ENCODE measurements around the gene CUBN.

CUBN gene

DNA sequence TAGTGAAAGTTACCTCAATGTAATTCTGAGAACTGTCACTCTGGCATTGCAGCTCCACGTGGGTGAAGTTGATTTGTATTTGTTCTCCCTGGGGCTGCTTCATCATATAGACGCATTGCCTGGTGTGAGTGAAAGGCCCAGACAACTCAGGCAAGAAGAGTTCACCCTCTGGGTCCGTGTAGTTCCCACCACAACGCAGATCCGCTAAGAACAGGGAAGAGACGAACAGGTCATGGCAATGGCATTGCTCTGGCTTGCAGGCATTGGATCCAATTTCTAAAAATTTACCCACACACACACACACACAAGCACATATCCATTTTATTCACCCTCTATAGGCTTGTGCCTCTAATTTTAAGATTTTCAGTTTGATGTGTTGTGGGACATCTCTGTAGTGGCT lies 45.4 kb downstream of the CUBN start:
- H3K27ac ChIP-seq (ENCODE audit: extremely low read depth, low read depth, low read length), result no peak overlapping the region
- CTCF ChIA-PET, result no interaction called here
- H3K4me1 ChIP-seq (ENCODE audit: control insufficient read depth, insufficient read depth, low read length), result no peaks in the 10 kb centered on the region
- TF ChIP-seq, protein P1, sequence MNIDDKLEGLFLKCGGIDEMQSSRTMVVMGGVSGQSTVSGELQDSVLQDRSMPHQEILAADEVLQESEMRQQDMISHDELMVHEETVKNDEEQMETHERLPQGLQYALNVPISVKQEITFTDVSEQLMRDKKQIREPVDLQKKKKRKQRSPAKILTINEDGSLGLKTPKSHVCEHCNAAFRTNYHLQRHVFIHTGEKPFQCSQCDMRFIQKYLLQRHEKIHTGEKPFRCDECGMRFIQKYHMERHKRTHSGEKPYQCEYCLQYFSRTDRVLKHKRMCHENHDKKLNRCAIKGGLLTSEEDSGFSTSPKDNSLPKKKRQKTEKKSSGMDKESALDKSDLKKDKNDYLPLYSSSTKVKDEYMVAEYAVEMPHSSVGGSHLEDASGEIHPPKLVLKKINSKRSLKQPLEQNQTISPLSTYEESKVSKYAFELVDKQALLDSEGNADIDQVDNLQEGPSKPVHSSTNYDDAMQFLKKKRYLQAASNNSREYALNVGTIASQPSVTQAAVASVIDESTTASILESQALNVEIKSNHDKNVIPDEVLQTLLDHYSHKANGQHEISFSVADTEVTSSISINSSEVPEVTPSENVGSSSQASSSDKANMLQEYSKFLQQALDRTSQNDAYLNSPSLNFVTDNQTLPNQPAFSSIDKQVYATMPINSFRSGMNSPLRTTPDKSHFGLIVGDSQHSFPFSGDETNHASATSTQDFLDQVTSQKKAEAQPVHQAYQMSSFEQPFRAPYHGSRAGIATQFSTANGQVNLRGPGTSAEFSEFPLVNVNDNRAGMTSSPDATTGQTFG (tag by site-specific recombination; IDR thresholded peaks at IDR 0.05; ENCODE audit: borderline replicate concordance), result no peak
- no peak for TF ChIP-seq ZNF341 (tag by site-specific recombination; IDR thresholded peaks at IDR 0.05; ENCODE audit: low read depth)
- no peak for TF ChIP-seq KLF1 (tag by site-specific recombination; IDR thresholded peaks at IDR 0.05)
- TF ChIP-seq ZNF354C (tag by site-specific recombination; IDR thresholded peaks at IDR 0.05; ENCODE audit: borderline replicate concordance, low read depth), result no peak
- no peak for TF ChIP-seq ZNF391 (tag by site-specific recombination; IDR thresholded peaks at IDR 0.05; ENCODE audit: borderline replicate concordance, low read depth)
- TF ChIP-seq, protein P2, sequence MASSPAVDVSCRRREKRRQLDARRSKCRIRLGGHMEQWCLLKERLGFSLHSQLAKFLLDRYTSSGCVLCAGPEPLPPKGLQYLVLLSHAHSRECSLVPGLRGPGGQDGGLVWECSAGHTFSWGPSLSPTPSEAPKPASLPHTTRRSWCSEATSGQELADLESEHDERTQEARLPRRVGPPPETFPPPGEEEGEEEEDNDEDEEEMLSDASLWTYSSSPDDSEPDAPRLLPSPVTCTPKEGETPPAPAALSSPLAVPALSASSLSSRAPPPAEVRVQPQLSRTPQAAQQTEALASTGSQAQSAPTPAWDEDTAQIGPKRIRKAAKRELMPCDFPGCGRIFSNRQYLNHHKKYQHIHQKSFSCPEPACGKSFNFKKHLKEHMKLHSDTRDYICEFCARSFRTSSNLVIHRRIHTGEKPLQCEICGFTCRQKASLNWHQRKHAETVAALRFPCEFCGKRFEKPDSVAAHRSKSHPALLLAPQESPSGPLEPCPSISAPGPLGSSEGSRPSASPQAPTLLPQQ (tag by site-specific recombination; IDR thresholded peaks at IDR 0.05), result no peak
- no peak for TF ChIP-seq ZNF121 (tag by site-specific recombination; IDR thresholded peaks at IDR 0.05)
- TF ChIP-seq ZNF501 (tag by site-specific recombination; IDR thresholded peaks at IDR 0.05), result no peak
- no peak for TF ChIP-seq ZNF521 (tag by site-specific recombination; IDR thresholded peaks at IDR 0.05)
- TF ChIP-seq, protein P3, sequence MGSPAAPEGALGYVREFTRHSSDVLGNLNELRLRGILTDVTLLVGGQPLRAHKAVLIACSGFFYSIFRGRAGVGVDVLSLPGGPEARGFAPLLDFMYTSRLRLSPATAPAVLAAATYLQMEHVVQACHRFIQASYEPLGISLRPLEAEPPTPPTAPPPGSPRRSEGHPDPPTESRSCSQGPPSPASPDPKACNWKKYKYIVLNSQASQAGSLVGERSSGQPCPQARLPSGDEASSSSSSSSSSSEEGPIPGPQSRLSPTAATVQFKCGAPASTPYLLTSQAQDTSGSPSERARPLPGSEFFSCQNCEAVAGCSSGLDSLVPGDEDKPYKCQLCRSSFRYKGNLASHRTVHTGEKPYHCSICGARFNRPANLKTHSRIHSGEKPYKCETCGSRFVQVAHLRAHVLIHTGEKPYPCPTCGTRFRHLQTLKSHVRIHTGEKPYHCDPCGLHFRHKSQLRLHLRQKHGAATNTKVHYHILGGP (tag by site-specific recombination; IDR thresholded peaks at IDR 0.05), result no peak
- no peak for TF ChIP-seq ZNF114 (tag by site-specific recombination; IDR thresholded peaks at IDR 0.05)
- TF ChIP-seq ZNF747 (tag by site-specific recombination; IDR thresholded peaks at IDR 0.05), result no peak
- H3K4me3 ChIP-seq (ENCODE audit: low read depth, low read length), result no peak overlapping the region
- POLR2A ChIA-PET, result no interaction called here
- H3K9me3 ChIP-seq (ENCODE audit: control insufficient read depth, insufficient read depth, low read depth, low read length), result no peaks in the 10 kb centered on the region
- H3K36me3 ChIP-seq (ENCODE audit: control insufficient read depth in 2 of 2, insufficient read depth in 1 of 2, low read length in 2 of 2), result no peaks in the 10 kb centered on the region

DNA sequence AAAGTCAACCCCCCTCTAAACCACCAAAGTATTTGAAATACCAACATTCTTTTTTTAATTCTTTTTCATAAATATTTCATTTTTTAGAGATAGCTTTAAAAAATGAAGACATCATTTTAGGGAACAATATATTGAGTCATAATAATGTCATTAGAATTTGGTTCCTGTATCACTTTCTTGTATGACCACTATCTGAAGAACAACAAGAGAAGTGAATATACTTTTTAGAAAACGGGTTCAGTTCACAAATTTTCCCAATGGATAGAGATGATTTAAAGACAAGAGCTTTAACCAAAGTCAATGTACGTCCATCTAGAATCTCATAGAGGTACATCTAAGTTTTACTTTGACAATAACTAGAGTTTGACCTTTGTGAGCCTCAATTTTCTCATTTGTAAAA lies 48.2 kb downstream of the CUBN start:
- Histone ChIP-seq H3K4me3 (ENCODE audit: low read depth, low read length) (no peak overlapping the region), H3K36me3 (ENCODE audit: control insufficient read depth in 2 of 2, insufficient read depth in 1 of 2, low read length in 2 of 2) (no peaks in the 10 kb centered on the region), H3K9me3 (ENCODE audit: control insufficient read depth, insufficient read depth, low read depth, low read length) (no peaks in the 10 kb centered on the region), H3K27ac (ENCODE audit: extremely low read depth, low read depth, low read length) (no peak overlapping the region), H3K4me1 (ENCODE audit: control insufficient read depth, insufficient read depth, low read length) (no peaks in the 10 kb centered on the region)
- TF ChIP-seq ZNF510 (tag by site-specific recombination; IDR thresholded peaks at IDR 0.05; ENCODE audit: insufficient replicate concordance) (no peak), ZNF157 (tag by site-specific recombination; IDR thresholded peaks at IDR 0.05) (no peak), ZNF521 (tag by site-specific recombination; IDR thresholded peaks at IDR 0.05) (no peak), ZNF571 (tag by site-specific recombination; IDR thresholded peaks at IDR 0.05) (no peak), ZNF830 (tag by site-specific recombination; IDR thresholded peaks at IDR 0.05; ENCODE audit: low read depth) (no peak)
- TF ChIP-seq, protein P4, sequence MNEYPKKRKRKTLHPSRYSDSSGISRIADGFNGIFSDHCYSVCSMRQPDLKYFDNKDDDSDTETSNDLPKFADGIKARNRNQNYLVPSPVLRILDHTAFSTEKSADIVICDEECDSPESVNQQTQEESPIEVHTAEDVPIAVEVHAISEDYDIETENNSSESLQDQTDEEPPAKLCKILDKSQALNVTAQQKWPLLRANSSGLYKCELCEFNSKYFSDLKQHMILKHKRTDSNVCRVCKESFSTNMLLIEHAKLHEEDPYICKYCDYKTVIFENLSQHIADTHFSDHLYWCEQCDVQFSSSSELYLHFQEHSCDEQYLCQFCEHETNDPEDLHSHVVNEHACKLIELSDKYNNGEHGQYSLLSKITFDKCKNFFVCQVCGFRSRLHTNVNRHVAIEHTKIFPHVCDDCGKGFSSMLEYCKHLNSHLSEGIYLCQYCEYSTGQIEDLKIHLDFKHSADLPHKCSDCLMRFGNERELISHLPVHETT (tag by site-specific recombination; IDR thresholded peaks at IDR 0.05), result no peak
- POLR2A ChIA-PET, result interaction anchor here (1.3 kb wide), 1 partner anchor 148 kb away, joined by 3 read pairs; no protein-coding TSS in a partner anchor
- CTCF ChIA-PET, result interaction anchor here (0.7 kb wide), 1 partner anchor 35 kb away, joined by 3 read pairs; no protein-coding TSS in a partner anchor
